GM23338 (cell line): ENCODE measurements around the gene MYO5C. TPM values are rescaled to one million over a fixed set of nuclear protein-coding genes. Genes with fewer than 3 reads are reported as not detected.

ENCODE experiments used
- ATAC-seq: fragments of 200-7000 bp; cut with Tn5 transposase; 3 replicates; pipeline ENCODE4 v1.9.1; 2020
- DNase-seq: peaks from one replicate; pipeline ENCODE4 v3.0.0-alpha.2; 2015; ENCODE audit warnings: low spot score
- H2AFZ ChIP-seq: fragments of 200-600 bp; sonication (generic); 2 replicates; pipeline ENCODE4 v1.8.0; 2016; ENCODE audit warnings: antibody characterized with exemption, mild to moderate bottlenecking, moderate library complexity
- H3F3A ChIP-seq: fragments of 200-600 bp; sonication (generic); replicated peaks from 2 replicates; pipeline ENCODE4 v1.8.0; 2017; ENCODE audit warnings: antibody characterized with exemption, mixed run types, low read depth
- H3K27ac ChIP-seq: fragments of 200-600 bp; sonication (generic); 2 replicates; pipeline ENCODE4 v1.6.1; 2016; ENCODE audit warnings: low read depth
- H3K27me3 ChIP-seq: fragments of 200-600 bp; sonication (generic); 2 replicates; pipeline ENCODE4 v1.8.0; 2016; ENCODE audit warnings: mild to moderate bottlenecking, mixed run types, moderate library complexity; ENCODE audit not compliant: insufficient read depth
- H3K36me3 ChIP-seq: fragments of 200-600 bp; sonication (generic); 2 replicates; pipeline ENCODE4 v1.8.0; 2016; ENCODE audit warnings: mild to moderate bottlenecking; ENCODE audit not compliant: insufficient read depth
- H3K4me1 ChIP-seq: fragments of 200-600 bp; sonication (generic); 2 replicates; pipeline ENCODE4 v1.8.0; 2016; ENCODE audit warnings: mild to moderate bottlenecking, moderate library complexity; ENCODE audit not compliant: insufficient read depth
- H3K4me2 ChIP-seq: fragments of 200-600 bp; sonication (generic); 2 replicates; pipeline ENCODE4 v1.7.1; 2017; ENCODE audit warnings: mixed run types
- H3K4me3 ChIP-seq: fragments of 200-600 bp; sonication (generic); 2 replicates; pipeline ENCODE4 v1.6.1; 2016; ENCODE audit warnings: mixed run types
- H3K79me2 ChIP-seq: fragments of 200-600 bp; sonication (generic); replicated peaks from 2 replicates; pipeline ENCODE4 v1.8.0; 2017; ENCODE audit warnings: mild to moderate bottlenecking; ENCODE audit not compliant: insufficient read depth
- H3K9me2 ChIP-seq: fragments of 200-600 bp; sonication (generic); 2 replicates; pipeline ENCODE4 v1.8.0; 2017; ENCODE audit not compliant: insufficient read depth
- H4K20me1 ChIP-seq: fragments of 200-600 bp; sonication (generic); replicated peaks from 2 replicates; pipeline ENCODE4 v1.8.0; 2017; ENCODE audit warnings: mild to moderate bottlenecking; ENCODE audit not compliant: insufficient read depth
- H3K27ac Mint-ChIP-seq: 2 replicates; pipeline ENCODE4 v1.8.0; 2020; ENCODE audit warnings: inconsistent platforms, mild to moderate bottlenecking, moderate library complexity, mixed read lengths
- H3K27me3 Mint-ChIP-seq: 3 replicates; pipeline ENCODE4 v1.8.0; 2022; ENCODE audit warnings: low read depth, mild to moderate bottlenecking, moderate library complexity, mixed read lengths, inconsistent platforms; ENCODE audit not compliant: insufficient read depth, poor library complexity
- H3K36me3 Mint-ChIP-seq: 3 replicates; pipeline ENCODE4 v1.8.0; 2021; ENCODE audit warnings: low read depth, mild to moderate bottlenecking, inconsistent platforms, moderate library complexity, mixed read lengths
- H3K4me1 Mint-ChIP-seq: 3 replicates; pipeline ENCODE4 v1.8.0; 2020; ENCODE audit warnings: mild to moderate bottlenecking, inconsistent platforms, mixed read lengths
- H3K4me3 Mint-ChIP-seq: 3 replicates; pipeline ENCODE4 v1.8.0; 2021; ENCODE audit warnings: moderate library complexity, mild to moderate bottlenecking, inconsistent platforms, mixed read lengths
- H3K9me3 Mint-ChIP-seq: 3 replicates; pipeline ENCODE4 v1.8.0; 2020; ENCODE audit warnings: moderate library complexity, mild to moderate bottlenecking, inconsistent platforms, mixed read lengths
- CREB1 ChIP-seq: fragments of 250-450 bp; sonication (Bioruptor Pico); IDR thresholded peaks from 2 replicates; pipeline ENCODE4 v1.5.0; 2020; ENCODE audit warnings: low read depth, mild to moderate bottlenecking, moderate library complexity
- ETS1 ChIP-seq: IDR thresholded peaks from 2 replicates; pipeline ENCODE4 v1.6.1; 2016; ENCODE audit warnings: antibody characterized with exemption
- NANOG ChIP-seq: IDR thresholded peaks from 2 replicates; pipeline ENCODE4 v1.6.1; 2016; ENCODE audit warnings: antibody characterized with exemption, borderline replicate concordance
- STAT1 ChIP-seq: IDR thresholded peaks from one replicate; pipeline ENCODE4 v1.6.1; 2016; ENCODE audit warnings: antibody characterized with exemption; ENCODE audit not compliant: unreplicated experiment
- ZNF462 ChIP-seq: fragments of 250-450 bp; sonication (Bioruptor Pico); IDR thresholded peaks from 2 replicates; pipeline ENCODE4 v1.5.0; 2020; ENCODE audit warnings: mild to moderate bottlenecking, moderate library complexity
- polyA plus RNA-seq: library from polyadenylated mRNA; unstranded; fragments of >200 nt; fragmentation: Nextera tagmentation; extraction: Ambion mirVana; gene quantifications from 2 replicates; pipeline ENCODE4 v1.2.1, GENCODE V29; 2016
- total RNA-seq: library from RNA; depleted of rRNA; stranded (reverse); fragments of >200 nt; shearing (Covaris generic); gene quantifications from 2 replicates; pipeline ENCODE4 v1.2.3, GENCODE V29; 2014

Gene MYO5C
- total and polyA plus RNA-seq, 2 experiments from 2014 or later = 7.9 to 28.8 TPM

DNA sequence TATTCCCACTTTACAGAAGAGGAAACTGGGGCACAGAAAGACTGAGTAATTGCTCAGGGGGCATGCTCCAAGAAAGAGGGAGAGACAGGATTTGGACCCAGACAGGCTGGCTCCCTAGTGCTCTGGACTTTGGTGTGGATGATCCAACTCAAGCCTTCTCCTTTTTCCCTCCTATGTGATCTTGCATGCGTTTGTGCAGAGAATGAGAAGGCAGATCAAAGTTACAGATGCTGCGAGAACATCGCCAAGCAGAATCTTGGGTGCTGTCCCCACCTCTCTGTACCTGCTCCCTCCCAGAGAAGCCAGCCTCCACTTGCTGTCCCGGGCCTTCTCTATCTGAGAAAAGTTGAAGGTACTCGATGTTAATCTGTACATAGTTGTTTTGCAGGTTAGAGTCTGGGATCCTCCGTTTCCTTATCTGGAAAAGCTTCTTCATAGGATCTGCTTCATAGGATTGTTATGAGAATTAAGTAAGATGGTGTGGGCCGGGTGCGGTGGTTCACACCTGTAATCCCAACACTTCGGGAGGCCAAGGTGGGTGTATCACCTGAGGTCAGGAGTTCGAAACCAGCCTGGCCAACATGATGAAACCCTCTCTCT is 114.7 kb downstream of the MYO5C start (continued):
- TF ChIP-seq ZNF462 (CRISPR knock-in tag) = no peak

DNA sequence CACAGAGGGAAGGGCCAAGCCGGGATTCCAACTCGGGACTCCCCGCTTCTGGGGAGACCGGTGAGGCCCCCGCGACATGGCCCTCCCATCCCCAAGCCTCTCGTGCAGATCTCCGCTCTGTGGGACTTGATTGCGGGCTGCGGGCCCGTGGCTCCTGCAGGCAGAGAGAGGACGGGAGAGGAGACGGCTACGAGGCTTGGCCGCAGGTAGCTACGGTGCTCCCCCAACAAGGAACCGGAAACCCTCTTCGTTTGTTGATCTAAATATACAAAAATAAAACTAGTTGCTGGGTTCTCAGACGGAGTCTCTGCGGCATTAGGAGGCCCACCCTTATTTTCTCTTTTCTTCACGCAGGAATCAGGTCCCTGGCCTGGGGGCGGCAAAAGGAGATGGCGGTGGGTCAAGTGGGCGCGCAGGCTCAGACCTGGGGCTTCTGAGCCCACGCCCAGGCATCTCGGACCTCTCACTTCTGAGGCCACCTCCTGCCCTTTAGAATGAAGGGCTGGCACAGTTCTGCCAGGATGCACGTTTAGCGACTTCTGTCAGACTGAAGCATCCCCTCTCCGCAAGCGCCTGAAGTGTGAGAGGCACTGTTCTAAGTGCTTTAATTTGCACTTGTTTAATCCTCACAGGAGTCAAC is 115.3 kb downstream of the MYO5C start:
- Mint-ChIP-seq H3K27me3 (peaks cover 24% of the 10 kb centered on the region), H3K9me3 (no peaks in the 10 kb centered on the region), H3K4me3 (peak overlapping the region; percentile 84), H3K4me1 (peaks cover 27% of the 10 kb centered on the region), H3K27ac (no peak overlapping the region), H3K36me3 (no peaks in the 10 kb centered on the region)
- H3K4me3 ChIP-seq = peak overlapping the region; percentile 62
- H3F3A ChIP-seq = peaks cover 11% of the 10 kb centered on the region; the same call in 1 of the 2 replicates
- peaks cover 6% of the 10 kb centered on the region for H4K20me1 ChIP-seq
- H3K79me2 ChIP-seq = peaks cover 23% of the 10 kb centered on the region
- ATAC-seq (peak; percentile 28), DNase-seq (no peak)
- peak overlapping the region; percentile 80 for H3K4me2 ChIP-seq
- H3K9me2 ChIP-seq = no peaks in the 10 kb centered on the region
- H3K36me3 ChIP-seq = no peaks in the 10 kb centered on the region
- H3K27me3 ChIP-seq = peaks cover 21% of the 10 kb centered on the region
- H3K27ac ChIP-seq = no peak overlapping the region
- peaks cover 10% of the 10 kb centered on the region for H3K4me1 ChIP-seq
- peak overlapping the region; percentile 99 for H2AFZ ChIP-seq
- TF ChIP-seq CREB1 (CRISPR knock-in tag) (no peak), ETS1 (no peak), ZNF462 (CRISPR knock-in tag) (no peak), STAT1 (no peak), NANOG (no peak)
